MCF 10A (cell line): ENCODE measurements around the gene NDUFB11. TPM values are rescaled to one million over a fixed set of nuclear protein-coding genes. Genes with fewer than 3 reads are reported as not detected.

Experiments
- BruUV-seq: library from RNA; stranded (reverse); fragments of 400-500 nt; replicated peaks from 2 replicates; lab custom pipeline; 2021; lab: Mats Ljungman, UMichigan
- CTCF ChIA-PET: fragments of 300-600 bp; sonication (Branson Sonifier 250); formaldehyde crosslinking; extraction: SDS; loops from one replicate; lab custom pipeline; 2021; ENCODE audit warnings: antibody characterized with exemption, inconsistent platforms; lab: Yijun Ruan, JAX
- POLR2A ChIA-PET: fragments of 300-600, 350-650 bp; sonication (Branson Sonifier 250); formaldehyde crosslinking; extraction: SDS; loops from one replicate; lab custom pipeline; 2020; ENCODE audit warnings: antibody characterized with exemption, inconsistent platforms; lab: Yijun Ruan, JAX
- DNase-seq: peaks from one replicate; pipeline ENCODE4 v3.0.0-alpha.2; 2018; ENCODE audit not compliant: unreplicated experiment
- H3K27ac Mint-ChIP-seq: one replicate; pipeline ENCODE4 v1.8.0; 2022; ENCODE audit warnings: mild to moderate bottlenecking, low read depth, mixed read lengths; ENCODE audit not compliant: unreplicated experiment
- H3K27me3 Mint-ChIP-seq: one replicate; pipeline ENCODE4 v1.8.0; 2022; ENCODE audit warnings: mixed read lengths; ENCODE audit not compliant: insufficient read depth, unreplicated experiment
- H3K36me3 Mint-ChIP-seq: one replicate; pipeline ENCODE4 v1.8.0; 2022; ENCODE audit warnings: mild to moderate bottlenecking, moderate library complexity, mixed read lengths; ENCODE audit not compliant: insufficient read depth, unreplicated experiment
- H3K4me1 Mint-ChIP-seq: one replicate; pipeline ENCODE4 v1.8.0; 2022; ENCODE audit warnings: mixed read lengths; ENCODE audit not compliant: insufficient read depth, unreplicated experiment
- H3K4me3 Mint-ChIP-seq: one replicate; pipeline ENCODE4 v1.8.0; 2022; ENCODE audit warnings: mild to moderate bottlenecking, moderate library complexity, mixed read lengths; ENCODE audit not compliant: unreplicated experiment
- H3K9me3 Mint-ChIP-seq: one replicate; pipeline ENCODE4 v1.8.0; 2022; ENCODE audit warnings: mixed read lengths; ENCODE audit not compliant: unreplicated experiment
- intact Hi-C: fragments of 100-400 bp; cut with micrococcal nuclease; formaldehyde crosslinking; loops from 2 replicates; pipeline ENCODE4 v1.14.1; 2022
- total RNA-seq: library from RNA; stranded (reverse); gene quantifications from 2 replicates; pipeline ENCODE4 v1.2.3, GENCODE V29; 2022
- TF ChIP-seq, protein P1 (sequence below): fragments of 200-600 bp; IDR thresholded peaks from one replicate; pipeline ENCODE4 v1.8.0; 2022; ENCODE audit warnings: antibody characterized with exemption, mild to moderate bottlenecking; ENCODE audit not compliant: unreplicated experiment

Gene NDUFB11
- total RNA-seq, 1 experiment from 2014 or later, result 91.8 TPM

DNA sequence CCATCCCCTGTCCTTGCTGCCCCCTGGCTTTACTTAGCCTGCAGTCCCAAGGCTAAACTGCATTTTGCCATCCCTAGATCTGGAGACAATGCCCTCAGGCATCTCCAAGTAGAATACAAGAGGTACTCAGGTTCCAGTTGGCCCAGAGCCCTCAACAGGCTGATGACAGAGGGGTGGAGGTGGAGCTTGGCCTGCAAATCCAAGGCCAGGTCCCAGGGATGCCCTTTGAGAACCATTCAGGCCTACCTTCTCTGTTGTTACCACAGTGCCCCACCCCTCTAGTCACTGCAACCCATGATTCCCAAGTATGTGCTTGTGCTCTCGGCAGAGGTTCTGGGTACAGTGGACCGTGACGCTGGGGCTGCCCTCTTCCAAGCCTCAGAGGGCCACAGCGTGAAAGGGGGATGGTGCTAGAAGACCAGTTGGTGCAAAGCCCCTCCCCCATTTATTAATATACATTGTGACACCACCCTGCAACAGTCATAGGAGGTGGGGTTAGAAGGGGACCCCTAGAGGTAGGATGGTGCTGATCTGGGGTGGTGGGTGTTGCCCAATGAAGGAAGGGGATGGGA is 42.7 kb upstream of the NDUFB11 start:
- no peaks in the 10 kb centered on the region for H3K9me3 Mint-ChIP-seq
- ChIA-PET CTCF (interaction anchor here (0.6 kb wide), 1 partner anchor 34 kb away, joined by 3 read pairs; no protein-coding TSS in a partner anchor), POLR2A (interaction anchor here (0.7 to 1.1 kb wide), 2 partner anchors 42 to 65 kb away, joined by 3 read pairs; partner anchors contain the start of genes NDUFB11 and RBM10)
- H3K4me3 Mint-ChIP-seq, result no peak overlapping the region
- peak overlapping the region; percentile 32 for H3K27ac Mint-ChIP-seq
- peaks cover 37% of the 10 kb centered on the region for H3K36me3 Mint-ChIP-seq
- TF ChIP-seq, protein P1, sequence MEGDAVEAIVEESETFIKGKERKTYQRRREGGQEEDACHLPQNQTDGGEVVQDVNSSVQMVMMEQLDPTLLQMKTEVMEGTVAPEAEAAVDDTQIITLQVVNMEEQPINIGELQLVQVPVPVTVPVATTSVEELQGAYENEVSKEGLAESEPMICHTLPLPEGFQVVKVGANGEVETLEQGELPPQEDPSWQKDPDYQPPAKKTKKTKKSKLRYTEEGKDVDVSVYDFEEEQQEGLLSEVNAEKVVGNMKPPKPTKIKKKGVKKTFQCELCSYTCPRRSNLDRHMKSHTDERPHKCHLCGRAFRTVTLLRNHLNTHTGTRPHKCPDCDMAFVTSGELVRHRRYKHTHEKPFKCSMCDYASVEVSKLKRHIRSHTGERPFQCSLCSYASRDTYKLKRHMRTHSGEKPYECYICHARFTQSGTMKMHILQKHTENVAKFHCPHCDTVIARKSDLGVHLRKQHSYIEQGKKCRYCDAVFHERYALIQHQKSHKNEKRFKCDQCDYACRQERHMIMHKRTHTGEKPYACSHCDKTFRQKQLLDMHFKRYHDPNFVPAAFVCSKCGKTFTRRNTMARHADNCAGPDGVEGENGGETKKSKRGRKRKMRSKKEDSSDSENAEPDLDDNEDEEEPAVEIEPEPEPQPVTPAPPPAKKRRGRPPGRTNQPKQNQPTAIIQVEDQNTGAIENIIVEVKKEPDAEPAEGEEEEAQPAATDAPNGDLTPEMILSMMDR, result no peak
- intact Hi-C loops, result no loop called here
- no TSS peak for BruUV-seq
- H3K4me1 Mint-ChIP-seq, result no peaks in the 10 kb centered on the region
- H3K27me3 Mint-ChIP-seq, result peaks cover 48% of the 10 kb centered on the region
- DNase-seq, result peak; percentile 45

DNA sequence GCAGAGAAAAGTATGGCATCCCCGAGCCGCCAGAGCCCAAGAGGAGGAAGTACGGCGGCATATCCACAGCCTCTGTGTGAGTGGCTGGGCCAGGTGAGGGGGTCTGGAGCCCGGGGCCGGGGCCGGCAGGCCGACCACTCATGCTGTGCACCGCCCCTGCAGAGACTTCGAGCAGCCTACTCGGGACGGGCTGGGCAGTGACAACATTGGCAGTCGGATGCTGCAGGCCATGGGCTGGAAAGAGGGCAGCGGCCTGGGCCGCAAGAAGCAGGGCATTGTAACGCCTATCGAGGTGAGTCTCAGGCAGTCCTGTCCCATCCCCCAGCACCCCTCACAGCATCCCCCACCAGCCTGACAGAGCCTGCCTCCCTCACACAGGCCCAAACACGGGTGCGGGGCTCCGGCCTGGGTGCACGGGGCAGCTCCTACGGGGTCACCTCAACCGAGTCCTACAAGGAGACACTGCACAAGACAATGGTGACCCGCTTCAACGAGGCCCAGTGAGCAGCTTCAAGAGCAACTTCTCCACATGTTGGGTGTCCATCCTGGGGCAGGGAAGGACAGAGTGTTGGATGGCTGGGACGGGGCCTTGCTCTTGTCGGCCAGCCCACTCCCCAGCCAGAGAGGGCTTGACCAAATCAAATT is 41.7 kb upstream of the NDUFB11 start:
- DNase-seq, result no peak
- Mint-ChIP-seq H3K4me1 (no peaks in the 10 kb centered on the region), H3K9me3 (no peaks in the 10 kb centered on the region), H3K27ac (no peak overlapping the region), H3K27me3 (peaks cover 58% of the 10 kb centered on the region), H3K4me3 (no peak overlapping the region), H3K36me3 (peaks cover 37% of the 10 kb centered on the region)
- intact Hi-C loops, result no loop called here
- POLR2A ChIA-PET, result no interaction called here
- BruUV-seq, result TSS peak; percentile 74
- TF ChIP-seq, protein P1, result no peak
- CTCF ChIA-PET, result no interaction called here

DNA sequence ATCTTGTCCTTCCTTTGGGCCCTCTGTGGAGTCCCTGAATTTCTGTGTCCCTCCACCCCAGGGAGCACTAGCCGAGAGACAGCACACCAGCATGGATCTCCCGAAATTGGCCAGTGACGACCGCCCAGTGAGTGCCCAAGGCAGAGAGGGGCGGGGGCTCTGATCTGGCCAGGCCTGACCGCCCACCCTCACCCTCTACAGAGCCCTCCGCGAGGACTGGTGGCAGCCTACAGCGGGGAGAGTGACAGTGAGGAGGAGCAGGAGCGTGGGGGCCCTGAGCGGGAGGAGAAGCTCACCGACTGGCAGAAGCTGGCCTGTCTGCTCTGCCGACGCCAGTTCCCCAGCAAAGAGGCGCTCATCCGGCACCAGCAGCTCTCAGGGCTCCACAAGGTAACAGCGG is 40.7 kb upstream of the NDUFB11 start:
- H3K36me3 Mint-ChIP-seq, result peaks cover 37% of the 10 kb centered on the region
- CTCF ChIA-PET, result interaction anchor here (0.7 kb wide), 1 partner anchor 33 kb away, joined by 3 read pairs; no protein-coding TSS in a partner anchor
- no peaks in the 10 kb centered on the region for H3K9me3 Mint-ChIP-seq
- no peak overlapping the region for H3K4me3 Mint-ChIP-seq
- H3K27me3 Mint-ChIP-seq, result peaks cover 66% of the 10 kb centered on the region
- no peaks in the 10 kb centered on the region for H3K4me1 Mint-ChIP-seq
- TF ChIP-seq, protein P1, result no peak
- H3K27ac Mint-ChIP-seq, result no peak overlapping the region
- intact Hi-C loops, result no loop called here
- no peak for DNase-seq
- BruUV-seq, result no TSS peak
- POLR2A ChIA-PET, result no interaction called here

DNA sequence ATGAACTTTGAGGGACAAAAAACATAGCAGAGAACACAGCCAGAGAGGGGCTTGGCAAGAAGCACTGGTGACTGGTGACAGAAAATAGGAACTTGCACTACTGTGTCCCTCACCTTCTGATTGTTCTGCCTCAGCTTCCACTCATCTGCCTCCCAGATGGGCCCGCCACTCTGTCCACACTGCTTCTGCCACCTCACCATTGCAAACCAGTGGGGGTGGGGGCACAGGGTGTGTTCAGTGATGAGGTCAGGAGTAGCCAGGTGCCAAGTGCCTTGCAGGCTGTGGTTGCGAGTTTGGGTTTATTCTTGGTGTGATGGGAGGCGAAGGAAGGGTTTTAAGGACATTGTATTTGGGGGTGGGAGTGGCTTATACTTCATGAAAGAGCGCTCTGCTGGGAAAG is 40.0 kb upstream of the NDUFB11 start:
- Mint-ChIP-seq H3K9me3 (no peaks in the 10 kb centered on the region), H3K27ac (no peak overlapping the region), H3K4me1 (peaks cover 3% of the 10 kb centered on the region), H3K36me3 (peaks cover 40% of the 10 kb centered on the region), H3K27me3 (peaks cover 74% of the 10 kb centered on the region), H3K4me3 (no peak overlapping the region)
- BruUV-seq, result no TSS peak
- intact Hi-C loops, result no loop called here
- ChIA-PET CTCF (no interaction called here), POLR2A (no interaction called here)
- no peak for DNase-seq
- TF ChIP-seq, protein P1, result no peak
